Stimulated activated CD8-positive, alpha-beta memory T cell treated with anti-CD3 and anti-CD28 coated beads, Interleukin-12 subunit alpha, Interleukin-12 subunit beta, amount 100 ng/mL, for 24 hours (primary cell): ENCODE data around the gene ABI3.
A peak's percentile ranks its signal among the peaks of the same experiment; 100 is the strongest.

Source experiments
- DNase-seq: peaks from one replicate; pipeline ENCODE4 v3.0.0-alpha.2; 2020; ENCODE audit errors: extremely low read depth

ABI3 gene

DNA sequence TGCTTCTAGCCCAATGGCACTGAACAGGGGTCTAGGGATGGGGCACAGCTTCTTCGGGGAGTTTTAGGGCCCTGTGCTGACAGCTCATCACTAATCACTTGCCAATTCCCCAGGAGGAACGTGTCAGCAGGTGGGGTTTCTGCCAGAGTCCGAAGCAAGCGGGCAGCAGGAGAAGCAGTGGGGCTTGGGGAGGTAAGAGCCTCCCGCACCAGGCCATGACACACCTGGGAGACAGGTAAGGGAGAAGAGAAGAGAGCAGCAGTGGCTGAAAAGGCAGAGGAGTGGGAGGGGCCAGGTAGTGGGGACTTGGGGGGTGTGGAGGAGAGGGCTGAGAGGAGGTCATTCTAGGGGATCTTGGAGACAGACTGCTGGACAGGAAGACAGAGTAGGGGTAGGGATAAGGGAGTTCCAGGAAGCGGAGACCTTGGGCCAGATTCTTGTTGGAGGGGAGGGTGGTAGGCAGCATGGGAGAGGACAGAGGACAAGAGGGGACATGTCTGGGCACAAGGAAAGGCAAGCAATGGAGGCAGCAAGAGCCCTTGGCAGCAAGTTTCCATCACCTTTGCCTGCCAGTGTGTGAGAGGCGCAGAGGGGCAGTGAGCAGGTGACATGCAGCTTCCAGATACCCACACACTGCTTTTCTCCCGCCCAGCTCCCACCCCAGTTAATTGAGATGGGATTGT, 15.2 kb downstream of the ABI3 start:
- no peak for DNase-seq

DNA sequence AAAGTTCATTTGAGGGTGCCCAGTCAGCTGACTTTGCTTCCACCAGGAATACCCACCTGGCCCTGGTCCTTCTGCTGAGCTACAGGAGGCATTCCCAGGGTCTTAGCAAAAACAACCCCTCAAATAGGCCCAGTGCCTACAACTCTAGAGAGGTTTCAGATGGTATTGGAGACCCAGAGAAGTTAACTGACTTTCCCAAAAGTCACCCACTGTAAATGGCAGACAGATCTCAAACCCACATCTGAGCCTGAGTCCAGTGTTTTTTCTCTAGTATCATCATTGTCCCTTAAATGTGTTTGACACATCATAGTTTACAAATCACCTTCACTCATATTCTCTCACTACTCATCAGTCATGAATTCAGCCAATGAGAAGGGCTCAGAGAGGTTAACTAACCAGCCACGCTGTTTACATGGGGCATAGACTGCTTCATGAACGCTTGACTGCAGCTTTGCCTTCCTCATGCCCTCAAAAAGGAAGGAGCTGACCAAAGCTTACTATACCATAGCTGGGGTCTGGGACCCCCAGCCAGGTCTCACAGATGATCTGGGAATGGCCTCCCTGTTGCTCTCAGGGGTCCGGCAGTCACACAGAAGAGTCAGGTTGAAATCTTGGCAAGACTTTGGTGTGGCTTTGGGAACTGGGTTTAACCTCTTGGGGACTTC, 16.4 kb downstream of the ABI3 start:
- no peak for DNase-seq

DNA sequence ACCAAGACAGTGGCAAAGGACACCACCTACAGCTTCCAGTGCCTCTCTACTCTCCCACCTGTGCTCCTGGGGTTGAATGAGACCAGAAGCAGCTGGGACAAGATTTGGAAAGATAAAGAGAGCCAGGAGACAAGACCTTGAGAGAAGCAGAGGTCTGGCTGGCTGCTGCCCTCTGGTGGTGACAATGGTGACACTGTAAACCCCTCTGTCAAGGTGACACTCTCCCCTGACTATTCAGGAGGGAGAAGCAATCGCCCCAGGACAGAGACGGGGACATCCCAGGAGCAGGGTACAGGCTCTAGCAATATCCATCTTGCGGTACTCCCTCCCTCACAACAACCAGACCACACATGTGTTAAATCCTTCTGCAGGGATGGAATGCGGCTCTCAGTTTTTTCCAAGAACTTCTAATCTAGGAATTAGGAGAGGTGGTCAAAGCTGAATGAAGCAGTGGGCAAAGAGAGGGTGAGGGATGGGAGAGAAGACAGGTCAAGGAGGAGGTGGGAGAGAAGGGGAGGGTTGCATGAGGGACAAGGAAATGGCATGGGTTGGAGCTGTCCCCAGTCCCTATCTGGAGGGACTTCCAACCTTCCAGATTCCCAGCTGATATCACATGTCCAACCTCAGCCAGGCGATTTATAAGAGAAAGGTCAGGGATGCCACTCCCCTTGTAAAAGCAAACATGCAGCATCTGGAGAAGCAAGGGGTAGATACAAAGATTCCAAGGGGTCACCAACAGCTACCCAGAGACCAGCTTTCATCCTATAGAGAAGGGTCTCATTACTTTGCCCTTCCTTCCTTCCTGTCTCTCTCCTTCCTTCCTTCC, 17.1 kb downstream of the ABI3 start:
- DNase-seq: no peak

DNA sequence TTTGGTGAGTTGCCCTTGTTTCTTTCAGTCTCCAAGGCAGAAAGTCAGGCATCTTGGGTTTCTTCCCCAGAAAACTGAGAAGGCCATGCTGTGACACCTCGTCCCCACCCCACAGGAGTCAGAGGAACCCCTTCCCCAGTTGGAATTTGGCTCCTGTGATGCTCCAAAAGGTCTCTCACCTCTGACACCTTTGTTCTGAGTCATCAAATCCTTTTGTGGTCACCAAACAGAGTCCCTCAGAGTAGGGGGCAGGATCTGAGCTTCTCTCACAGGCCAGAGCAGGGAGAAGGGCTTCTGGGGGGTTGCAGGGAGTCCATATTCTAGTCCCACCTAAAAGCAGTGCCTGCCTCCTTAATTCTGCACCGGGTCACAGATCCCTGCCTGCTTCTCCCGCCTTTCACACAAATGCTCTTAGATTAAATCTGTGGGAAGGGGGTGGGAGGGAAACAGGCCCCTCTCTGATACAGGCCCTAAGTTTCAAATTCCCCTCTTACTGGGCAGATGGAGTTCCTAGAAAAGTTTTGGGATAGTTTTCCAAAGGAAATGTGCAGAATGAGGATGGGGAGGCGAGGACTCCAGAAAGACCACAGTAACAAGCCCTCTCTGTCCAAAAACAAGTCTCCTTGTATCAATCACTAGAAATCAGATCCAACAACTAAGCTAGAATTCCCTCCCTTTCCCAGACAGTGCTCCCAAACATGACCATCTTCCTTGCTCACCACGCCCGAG, 18.7 kb downstream of the ABI3 start:
- no peak for DNase-seq

DNA sequence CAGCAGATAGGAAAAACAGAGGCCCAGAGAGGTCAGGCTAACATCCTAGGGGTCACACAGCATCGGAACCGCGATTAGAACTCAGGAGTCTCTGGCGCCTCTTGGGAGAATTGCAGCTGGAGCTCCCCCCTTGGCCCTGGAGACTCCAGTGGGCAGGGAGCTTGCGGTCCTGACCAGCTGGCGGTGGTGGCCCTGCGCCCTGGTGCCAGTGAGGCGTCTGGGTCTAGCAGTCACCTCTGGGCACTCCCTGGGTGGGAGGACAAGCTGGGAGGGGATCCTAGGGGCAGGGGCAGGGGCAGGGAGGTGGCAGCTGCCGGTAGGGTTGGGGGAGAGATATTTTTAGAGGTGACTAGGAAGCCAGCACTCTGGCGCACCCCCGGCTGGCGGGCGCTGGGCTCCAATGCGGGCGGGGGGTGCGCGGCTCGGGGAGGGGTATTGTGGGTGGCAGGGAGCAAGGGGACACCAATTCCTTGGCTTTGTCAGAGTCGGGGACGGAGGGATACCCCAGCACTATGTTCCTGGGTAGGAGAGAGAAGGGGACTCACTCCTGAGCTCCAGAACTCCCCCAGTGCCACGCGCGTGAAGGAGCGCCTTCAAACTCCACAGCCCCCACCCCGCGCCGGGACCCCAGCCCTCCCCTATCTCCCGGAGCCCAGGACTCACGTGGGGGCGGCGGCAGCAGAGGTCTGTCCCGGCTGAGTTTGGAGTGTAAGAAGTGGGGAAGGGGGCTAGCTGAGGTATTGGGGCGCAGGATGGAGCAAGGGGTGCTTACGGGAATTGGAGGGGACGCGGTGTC, 19.5 kb downstream of the ABI3 start:
- no peak for DNase-seq

DNA sequence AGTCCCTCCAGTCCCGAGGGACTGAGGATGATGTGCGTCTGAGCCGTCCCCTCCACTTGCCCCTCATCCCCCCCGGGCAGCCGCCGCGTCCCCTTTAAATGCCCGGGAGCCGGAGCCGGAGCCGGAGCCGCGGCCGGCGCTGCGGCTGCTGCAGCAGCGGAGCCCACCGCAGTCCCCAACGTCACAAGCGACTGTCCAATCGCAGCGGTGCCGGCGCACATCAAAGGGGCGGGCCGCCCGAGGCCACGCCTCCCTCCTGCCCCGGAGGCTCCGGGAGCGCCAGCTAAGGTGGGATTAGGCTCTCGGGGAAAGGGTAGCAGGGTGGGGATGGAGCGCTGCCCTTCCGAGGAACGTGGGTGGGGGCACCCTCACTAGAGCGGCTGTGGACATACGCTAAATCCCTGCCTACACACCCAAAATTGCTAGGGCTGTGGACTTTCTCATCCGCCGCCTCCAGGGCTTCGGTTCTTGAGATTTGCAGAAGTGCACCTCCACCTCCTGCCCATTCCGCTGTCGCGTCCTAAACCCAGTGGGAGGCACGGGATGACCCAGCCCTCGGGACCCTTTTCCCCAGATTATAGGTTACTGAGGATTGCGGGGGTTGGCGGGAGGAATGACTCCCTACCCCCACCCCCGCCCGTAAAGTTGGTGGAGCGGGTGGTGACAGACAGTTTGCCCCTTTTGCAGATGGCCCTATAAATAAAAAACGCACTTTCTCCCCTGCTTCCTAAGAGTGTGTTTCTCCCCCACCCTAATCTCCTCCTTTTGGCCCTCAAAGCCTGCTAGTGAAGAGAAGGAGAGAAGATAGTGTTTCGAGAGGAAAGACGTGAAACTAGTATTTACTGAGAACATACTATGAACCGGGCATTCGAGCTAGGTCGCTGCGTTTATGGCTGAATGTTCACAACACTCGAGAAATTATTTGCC, 20.4 kb downstream of the ABI3 start, which contains the start of gene PHOSPHO1:
Gene PHOSPHO1, minus strand, starts transcription at position 152 of the 927 bp plus-strand sequence. CDS start 4,096 bp downstream, outside the sequence.
- DNase-seq: peak; percentile 69

DNA sequence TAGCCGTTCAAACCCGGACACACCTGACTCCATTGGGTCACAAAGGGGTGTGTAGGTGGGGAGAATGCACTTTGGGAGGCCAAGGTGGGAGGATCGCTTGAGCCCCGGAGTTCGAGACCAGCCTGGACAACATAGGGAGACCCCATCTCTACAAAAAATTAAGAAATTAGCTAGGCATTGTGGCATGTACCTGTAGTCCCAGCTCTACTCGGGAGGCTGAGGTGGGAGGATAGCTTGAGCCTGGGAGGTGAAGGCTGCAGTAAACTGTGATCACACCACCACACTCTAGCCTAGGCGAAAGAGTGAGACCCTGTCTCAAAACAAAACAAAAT, 21.0 kb downstream of the ABI3 start:
- no peak for DNase-seq

DNA sequence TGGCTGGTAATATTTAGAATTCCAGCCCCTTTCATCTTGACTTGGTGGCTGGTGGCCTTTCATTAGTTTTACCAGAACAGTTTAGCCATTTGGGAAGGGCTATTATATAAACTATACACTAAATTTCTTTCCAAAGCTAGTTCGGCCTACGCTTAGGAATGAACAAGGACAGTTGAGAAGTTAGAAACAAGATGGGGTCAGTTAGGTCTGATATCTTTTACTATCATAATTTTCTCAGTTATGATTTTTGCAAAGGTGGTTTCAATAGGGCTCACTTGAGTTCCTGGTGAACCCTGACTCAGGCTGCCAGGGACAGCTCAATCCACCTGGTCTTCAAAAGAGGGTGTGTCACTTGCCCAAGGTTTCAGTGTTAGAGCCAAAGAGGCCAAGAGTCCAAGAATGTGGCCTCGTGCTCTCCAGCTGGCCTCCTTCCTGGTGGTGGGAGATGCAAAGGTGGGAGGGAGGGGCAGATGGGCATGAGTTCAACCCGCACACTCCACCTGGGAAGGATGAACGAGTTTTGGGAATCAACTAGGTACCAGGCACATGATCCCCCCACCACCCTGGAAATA, 24.1 kb downstream of the ABI3 start:
- no peak for DNase-seq

DNA sequence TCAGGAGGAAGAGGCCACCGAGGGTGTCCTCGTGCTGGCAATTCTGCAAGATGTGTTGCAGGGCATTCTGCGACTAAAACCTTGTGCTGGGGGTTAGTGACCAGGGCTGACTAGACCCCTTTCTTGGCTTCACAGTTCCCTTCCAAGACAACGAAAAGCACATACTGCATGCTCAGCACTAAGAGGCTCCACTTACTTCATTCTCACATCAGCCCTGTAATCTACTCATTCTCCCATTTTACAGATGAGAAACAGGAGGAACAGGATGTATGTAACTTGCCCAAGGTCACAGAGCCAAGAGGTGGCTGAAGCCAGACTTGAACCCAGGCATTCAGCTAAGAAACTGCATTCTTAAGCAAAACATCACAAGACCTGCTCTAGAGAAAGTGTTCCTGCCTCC, 25.4 kb downstream of the ABI3 start:
- DNase-seq: no peak

DNA sequence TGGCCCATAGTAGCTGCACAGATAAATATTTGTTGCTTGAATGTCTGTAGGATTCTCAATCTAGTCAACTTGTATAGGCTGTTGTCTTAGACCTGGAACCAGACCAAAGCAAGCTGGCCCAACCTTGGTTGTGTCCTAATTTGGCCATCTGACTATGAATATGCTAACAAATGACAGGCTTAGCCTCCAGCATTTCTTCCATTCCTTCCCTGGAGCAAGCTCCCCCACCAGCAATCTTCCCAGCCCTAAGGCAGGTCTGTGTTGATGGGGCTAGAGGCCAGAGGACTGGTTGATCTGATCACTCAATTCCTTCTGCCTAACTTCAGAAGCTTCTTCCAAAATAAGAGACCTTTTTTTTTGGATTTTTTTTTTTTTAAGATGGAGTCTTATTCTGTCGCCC, 29.5 kb downstream of the ABI3 start:
- DNase-seq: no peak

DNA sequence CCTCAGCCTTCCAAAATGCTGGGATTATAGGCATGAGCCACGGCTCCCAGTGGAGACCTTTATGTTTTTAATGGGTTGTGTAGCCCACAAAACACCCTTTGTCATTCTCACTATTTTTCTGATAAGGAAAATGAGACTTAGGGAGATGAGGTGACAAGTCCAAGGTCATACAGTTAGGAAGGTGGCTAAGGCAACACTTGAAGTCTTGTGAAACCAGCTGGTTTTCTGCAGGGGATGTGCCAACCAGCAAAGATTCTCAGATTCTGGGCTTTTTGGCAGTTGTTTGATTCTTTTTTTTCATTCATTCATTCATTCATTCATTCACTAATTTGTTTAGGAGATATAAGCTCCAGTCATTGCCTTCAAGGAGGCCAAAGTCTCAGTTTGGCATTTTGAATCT, 30.1 kb downstream of the ABI3 start:
- DNase-seq: no peak

DNA sequence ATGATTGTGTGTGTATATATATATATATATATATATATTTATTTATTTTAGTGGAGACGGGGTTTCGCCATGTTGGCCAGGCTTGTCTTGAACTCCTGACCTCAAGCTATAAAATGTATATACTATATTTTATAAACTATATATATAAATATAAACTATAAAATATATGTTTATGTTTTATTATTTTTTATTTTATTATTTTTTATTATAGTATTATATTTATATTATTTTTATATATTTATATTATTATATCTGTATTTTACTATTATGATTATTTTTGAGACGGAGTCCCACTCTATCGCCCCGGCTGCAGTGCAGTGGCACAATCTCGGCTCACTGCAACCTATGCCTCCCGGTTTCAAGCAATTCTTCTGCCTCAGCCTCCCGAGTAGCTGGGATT, 30.5 kb downstream of the ABI3 start:
- no peak for DNase-seq

DNA sequence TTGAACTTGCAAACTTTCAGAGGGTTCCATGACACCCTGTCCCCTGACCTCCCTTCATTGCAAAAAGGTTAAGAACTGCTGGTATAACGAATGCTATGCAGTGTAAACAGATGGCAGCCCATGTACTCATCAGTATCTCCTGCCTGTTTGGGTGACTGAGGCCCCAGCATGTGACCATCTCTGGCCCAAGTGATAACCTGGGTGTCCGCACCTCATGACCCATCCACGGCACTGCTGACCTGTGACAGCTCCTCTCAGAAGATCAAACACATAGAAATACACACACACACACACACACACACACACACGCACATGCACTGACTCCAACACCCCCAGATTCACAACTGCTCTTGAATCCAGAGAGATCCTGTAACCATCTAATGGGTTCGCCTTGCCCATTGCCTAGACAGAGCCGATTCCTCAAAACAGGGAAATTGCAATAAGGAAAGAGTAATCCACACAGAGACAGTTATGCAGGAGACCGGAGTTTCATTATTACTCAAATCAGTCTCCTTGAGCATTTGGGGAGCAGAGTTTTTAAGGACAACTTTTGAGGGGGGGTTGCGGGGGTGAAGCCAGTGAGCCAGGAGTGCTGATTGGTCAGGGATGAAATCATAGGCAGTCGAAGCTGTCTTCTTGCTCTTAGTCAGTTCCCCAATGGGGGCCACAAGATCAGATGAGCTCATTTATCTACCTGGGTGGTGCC, 31.3 kb downstream of the ABI3 start:
- no peak for DNase-seq

DNA sequence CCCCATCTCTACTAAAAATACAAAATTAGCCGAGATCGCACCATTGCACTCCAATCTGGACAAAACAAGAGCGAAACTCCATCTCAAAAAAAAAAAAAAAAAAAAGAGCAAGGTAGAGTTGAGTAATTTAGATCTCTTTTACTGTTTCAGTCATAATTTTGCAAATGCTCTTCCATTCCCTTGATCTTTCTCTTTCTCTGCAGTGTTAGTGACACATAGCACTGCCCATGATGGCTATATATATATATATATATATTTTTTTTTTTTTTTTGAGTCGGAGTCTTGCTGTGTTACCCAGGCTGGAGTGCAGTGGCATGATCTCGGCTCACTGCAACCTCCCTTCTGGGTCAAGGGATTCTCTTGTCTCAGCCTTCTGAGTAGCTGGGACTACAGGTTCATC, 32.3 kb downstream of the ABI3 start:
- no peak for DNase-seq

DNA sequence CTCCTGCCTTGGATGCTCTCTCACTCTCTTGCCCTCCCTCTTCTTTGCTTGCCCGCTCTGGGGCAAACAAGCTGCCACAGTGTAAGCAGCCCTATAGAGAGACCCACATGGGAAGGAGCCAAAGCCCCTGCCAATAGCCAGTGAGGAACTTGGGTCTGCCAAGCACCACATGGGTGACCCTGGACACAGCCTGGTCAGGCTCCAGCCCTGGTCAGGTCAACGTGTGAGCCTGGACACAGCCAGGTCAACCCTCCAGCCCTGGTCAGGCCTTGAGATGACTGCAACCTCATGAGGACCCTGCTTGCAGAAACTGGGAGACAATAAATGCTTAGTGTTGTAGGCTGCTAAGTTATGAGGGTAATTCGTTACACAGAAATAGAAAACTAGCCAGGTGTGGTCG, 34.3 kb downstream of the ABI3 start:
- DNase-seq: no peak

DNA sequence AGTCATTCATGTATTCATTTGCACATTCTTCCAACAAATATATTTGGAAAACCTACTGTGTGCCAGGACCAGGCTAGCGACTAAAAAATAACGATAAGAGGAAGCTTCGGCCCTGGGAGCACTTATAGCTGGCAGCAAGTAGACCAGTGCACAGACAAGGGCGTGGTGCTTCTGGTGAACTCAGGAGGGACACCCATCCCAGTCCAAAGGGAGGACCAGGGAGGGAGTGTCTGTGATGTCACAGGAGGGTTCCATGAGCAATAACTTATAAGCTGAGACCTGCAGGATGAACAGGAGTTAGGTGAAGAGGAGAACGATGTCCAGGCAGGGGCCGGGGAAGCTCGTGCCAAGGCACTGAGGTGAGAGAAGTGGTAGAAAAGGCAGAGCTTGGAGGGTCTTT, 37.4 kb downstream of the ABI3 start:
- DNase-seq: no peak

DNA sequence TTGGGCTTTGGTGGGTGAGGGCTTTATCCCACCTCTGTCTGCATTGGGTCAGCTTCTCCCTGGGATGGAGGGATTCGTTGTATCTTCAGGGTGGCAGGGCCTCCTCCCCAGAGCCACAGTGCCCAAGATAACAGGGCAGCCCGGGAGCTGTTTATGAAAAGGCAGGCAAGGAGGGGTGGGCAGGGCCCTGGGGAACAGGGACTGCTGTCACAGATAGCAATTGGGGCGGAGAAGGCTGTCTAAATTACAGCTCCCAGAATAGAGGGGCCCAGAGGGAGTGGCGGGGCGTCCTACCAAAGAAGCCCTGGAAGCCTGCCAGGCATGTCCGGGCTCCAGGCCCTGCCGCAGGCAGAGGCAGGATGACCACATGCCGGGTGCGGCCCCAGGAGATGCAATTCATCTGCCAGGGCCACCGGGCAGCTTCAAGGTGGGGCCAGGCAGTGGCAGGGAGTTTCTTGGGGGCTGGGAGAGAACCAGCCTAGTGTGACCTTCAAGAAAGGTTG, 38.8 kb downstream of the ABI3 start:
- no peak for DNase-seq

DNA sequence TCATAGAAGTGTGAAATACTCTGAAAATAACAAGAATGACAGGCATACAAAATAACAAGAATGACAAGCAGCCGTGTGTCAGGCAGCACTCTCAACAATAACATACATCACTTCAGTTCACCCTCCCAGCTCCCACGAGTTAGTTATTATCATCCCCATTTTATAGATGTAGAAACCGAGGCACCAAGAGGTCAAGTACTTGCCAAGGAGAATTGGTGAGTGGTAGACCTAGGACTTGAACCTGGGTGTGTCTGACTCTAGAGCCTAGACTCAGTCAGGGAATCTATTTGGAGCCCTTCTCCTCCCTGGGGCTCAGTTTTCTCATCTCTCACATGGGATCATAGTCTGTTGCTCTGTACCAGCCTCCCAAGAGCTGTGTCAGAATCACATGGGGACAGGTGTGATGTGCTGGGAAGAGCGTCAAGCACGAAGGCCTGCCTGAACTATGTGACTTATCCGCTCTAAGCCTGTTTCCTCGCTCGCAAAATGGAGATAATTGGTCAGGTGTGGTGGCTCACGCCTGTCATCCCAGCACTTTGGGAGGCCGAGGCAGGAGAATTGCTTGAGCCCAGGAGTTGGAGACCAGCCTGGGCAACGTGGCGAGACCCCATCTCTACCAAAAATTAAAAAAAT, 39.5 kb downstream of the ABI3 start:
- no peak for DNase-seq
